Endothelial cell of umbilical vein (primary cell): ENCODE data around the gene NR6A1. TPM values are rescaled to one million over a fixed set of nuclear protein-coding genes. Genes with fewer than 3 reads are reported as not detected.

Source experiments
- BruUV-seq: library from RNA; stranded (reverse); fragments of 400-500 nt; replicated peaks from 2 replicates; lab custom pipeline; 2021; lab: Mats Ljungman, UMichigan
- CTCF ChIA-PET: fragments of 300-600, 350-600 bp; sonication (Branson Sonifier 250); formaldehyde crosslinking; loops from one replicate; lab custom pipeline; 2021; ENCODE audit warnings: antibody characterized with exemption, inconsistent platforms; lab: Charles Lee
- POLR2A ChIA-PET: fragments of 300-600, 350-600 bp; sonication (Branson Sonifier 250); formaldehyde crosslinking; loops from one replicate; lab custom pipeline; 2021; ENCODE audit warnings: antibody characterized with exemption, inconsistent platforms; lab: Charles Lee
- DNase-seq: peaks from one replicate; pipeline ENCODE4 v3.0.0-alpha.2; 2011; ENCODE audit warnings: low read depth, low spot score
- FAIRE-seq: peaks from 2 replicates; lab custom pipeline; 2011; peaks lifted over from hg19 to GRCh38; lab: Jason Lieb, UNC
- H2AFZ ChIP-seq: 2 replicates; pipeline ENCODE4 v1.6.0; 2012; ENCODE audit warnings: low read depth, low read length, control low read depth, inconsistent platforms
- H3K27ac ChIP-seq: 2 replicates; pipeline ENCODE4 v1.5.1; 2011; ENCODE audit warnings: low read depth, mild to moderate bottlenecking, control low read depth, low read length, moderate library complexity; ENCODE audit not compliant: insufficient read depth
- H3K27me3 ChIP-seq, 2 experiments: 2 replicates each; pipeline versions ENCODE4 v1.6.0 to v1.6.1; 2011; ENCODE audit warnings: low read length in 2 of 2, mixed read lengths in 1 of 2; ENCODE audit not compliant: control insufficient read depth in 2 of 2, insufficient read depth in 2 of 2
- H3K36me3 ChIP-seq, 2 experiments: 2 replicates in 1 of 2; 3 replicates in 1 of 2; pipeline ENCODE4 v1.5.1; 2011; ENCODE audit warnings: low read length in 2 of 2, mild to moderate bottlenecking in 1 of 2, moderate library complexity in 1 of 2; ENCODE audit not compliant: control insufficient read depth in 2 of 2, insufficient read depth in 2 of 2; ENCODE audit errors: extremely low read depth in 1 of 2
- H3K4me1 ChIP-seq: 3 replicates; pipeline ENCODE4 v1.5.1; 2011; ENCODE audit warnings: mild to moderate bottlenecking, low read length; ENCODE audit not compliant: control insufficient read depth, insufficient read depth; ENCODE audit errors: extremely low read depth
- H3K4me2 ChIP-seq: 2 replicates; pipeline ENCODE4 v1.6.1; 2011; ENCODE audit warnings: low read length, control low read depth, mixed read lengths; ENCODE audit not compliant: insufficient read depth
- H3K4me3 ChIP-seq, 3 experiments: fragments of 200-600 bp in 1 of 3; sonication (generic), shearing (Covaris generic) in 1 of 3; replicated peaks in 1 of 3; 2 replicates each; pipeline ENCODE4 v1.5.1; 2011 to 2016; ENCODE audit warnings: control low read depth in 3 of 3, low read length in 3 of 3, mild to moderate bottlenecking in 2 of 3, inconsistent platforms in 1 of 3, low read depth in 1 of 3, moderate library complexity in 1 of 3; ENCODE audit not compliant: insufficient read depth in 1 of 3
- H3K79me2 ChIP-seq: 2 replicates; pipeline ENCODE4 v1.6.0; 2012; ENCODE audit warnings: low read length, inconsistent platforms; ENCODE audit not compliant: control insufficient read depth, insufficient read depth
- H3K9ac ChIP-seq: replicated peaks from 2 replicates; pipeline ENCODE3; 2011; ENCODE audit warnings: low read length, control low read depth; ENCODE audit not compliant: insufficient read depth; ENCODE audit errors: extremely low read depth
- H3K9me1 ChIP-seq: replicated peaks from 3 replicates; pipeline ENCODE4 v1.6.0; 2011; ENCODE audit warnings: mild to moderate bottlenecking, low read length; ENCODE audit not compliant: control insufficient read depth, insufficient read depth; ENCODE audit errors: extremely low read depth
- H3K9me3 ChIP-seq: replicated peaks from 2 replicates; pipeline ENCODE4 v1.5.1; 2012; ENCODE audit warnings: low read length, inconsistent platforms; ENCODE audit not compliant: control insufficient read depth, insufficient read depth
- H4K20me1 ChIP-seq: replicated peaks from 2 replicates; pipeline ENCODE3; 2011; ENCODE audit warnings: mild to moderate bottlenecking, low read length; ENCODE audit not compliant: control insufficient read depth, insufficient read depth; ENCODE audit errors: extremely low read depth
- CTCF ChIP-seq, 2 donors: IDR thresholded peaks; 1 replicate in 1 of 2; 2 replicates in 1 of 2; pipeline ENCODE4 v1.5.1; 2011; ENCODE audit warnings: low read length in 2 of 2, mild to moderate bottlenecking in 2 of 2, moderate library complexity in 2 of 2, control low read depth in 1 of 2, inconsistent platforms in 1 of 2, low read depth in 1 of 2; ENCODE audit not compliant: insufficient read depth in 1 of 2; ENCODE audit errors: extremely low read depth in 1 of 2
- EZH2 ChIP-seq: IDR thresholded peaks from 2 replicates; pipeline ENCODE4 v1.6.1; 2012; ENCODE audit warnings: borderline replicate concordance, low read depth, mild to moderate bottlenecking, moderate library complexity, low read length, inconsistent platforms; ENCODE audit not compliant: severe bottlenecking
- FOS ChIP-seq: IDR thresholded peaks from 2 replicates; pipeline ENCODE4 v1.6.1; 2011; ENCODE audit warnings: mild to moderate bottlenecking, low read length, moderate library complexity, borderline replicate concordance; ENCODE audit not compliant: insufficient read depth
- GATA2 ChIP-seq: IDR thresholded peaks from 2 replicates; pipeline ENCODE4 v1.7.0; 2011; ENCODE audit warnings: low read depth, mild to moderate bottlenecking, moderate library complexity, mixed read lengths, low read length; ENCODE audit not compliant: insufficient read length, insufficient read depth
- JUN ChIP-seq: IDR thresholded peaks from 2 replicates; pipeline ENCODE4 v1.6.1; 2011; ENCODE audit warnings: borderline replicate concordance, low read depth; ENCODE audit not compliant: insufficient read length, insufficient read depth
- MAX ChIP-seq: IDR thresholded peaks from 2 replicates; pipeline ENCODE4 v1.6.1; 2011; ENCODE audit not compliant: insufficient read depth, insufficient read length
- MYC ChIP-seq: IDR thresholded peaks from one replicate; pipeline ENCODE4 v1.6.1; 2011; ENCODE audit warnings: mild to moderate bottlenecking, low read depth, low read length
- POLR2A ChIP-seq: IDR thresholded peaks from 2 replicates; pipeline ENCODE4 v1.6.1; 2012; ENCODE audit warnings: low read depth, mild to moderate bottlenecking, control low read depth, low read length
- POLR2AphosphoS5 ChIP-seq: IDR thresholded peaks from 2 replicates; pipeline ENCODE4 v1.6.1; 2012; ENCODE audit warnings: low read depth, mild to moderate bottlenecking, control low read depth, low read length, moderate library complexity; ENCODE audit not compliant: insufficient read depth
- dilution Hi-C: fragments of 300-500 bp; cut with MboI; formaldehyde crosslinking; loops from one replicate; pipeline ENCODE4 v1.15.0; 2019; ENCODE audit warnings: low sequenced_read_pairs; ENCODE audit not compliant: extremely low pct_ligation_motif_present
- intact Hi-C: fragments of 100-400 bp; cut with micrococcal nuclease; formaldehyde crosslinking; loops from one replicate; pipeline ENCODE4 v1.10.0; 2022
- polyA plus RNA-seq, 4 experiments: library from polyadenylated mRNA; depleted of rRNA in 3 of 4; stranded (reverse) in 3 of 4; unstranded in 1 of 4; fragments of >200 nt; gene quantifications; 2 replicates each; pipeline versions ENCODE4 v1.2.1 to v1.2.3, GENCODE V29; 2011 to 2012; ENCODE audit warnings: missing spikeins in 1 of 4
- total RNA-seq: library from RNA; stranded (reverse); gene quantifications from 2 replicates; pipeline ENCODE4 v1.2.3, GENCODE V29; 2021

NR6A1 gene
- total and polyA plus RNA-seq, 2 donors (not counting 3 experiments of a cell fraction or from before 2014, with no cell fraction given), result 0.17 to 1.2 TPM

GRCh38 chr9:124686918-124687317, 84.2 kb downstream of the NR6A1 start:
- no peaks in the 10 kb centered on the region for H4K20me1 ChIP-seq
- peaks cover 0 to 3% of the 10 kb centered on the region in 2 experiments for H3K36me3 ChIP-seq
- FAIRE-seq (no peak), DNase-seq (no peak)
- H3K9me3 ChIP-seq, result no peaks in the 10 kb centered on the region
- no peak overlapping the region for H2AFZ ChIP-seq
- CTCF ChIA-PET, result interaction anchor here (1.2 to 5.0 kb wide), 2 partner anchors 26 to 69 kb away, joined by 3 to 22 read pairs; no protein-coding TSS in a partner anchor
- no peak overlapping the region for H3K4me3 ChIP-seq
- no peaks in the 10 kb centered on the region for H3K4me1 ChIP-seq
- no peak for TF ChIP-seq CTCF (IDR thresholded peaks at IDR 0.05; ENCODE audit: extremely low read depth in 1 of 2, insufficient read depth in 1 of 2, low read depth in 1 of 2, low read length in 2 of 2)
- TF ChIP-seq JUN, result no peak
- H3K79me2 ChIP-seq, result no peaks in the 10 kb centered on the region
- no peaks in the 10 kb centered on the region for H3K27me3 ChIP-seq
- H3K9me1 ChIP-seq, result no peaks in the 10 kb centered on the region
- dilution Hi-C loops, result no loop called here
- no peak overlapping the region for H3K27ac ChIP-seq
- no peak overlapping the region for H3K4me2 ChIP-seq
- no TSS peak for BruUV-seq
- H3K9ac ChIP-seq, result no peak overlapping the region
- POLR2A ChIA-PET, result no interaction called here
- intact Hi-C loops, result no loop called here

GRCh38 chr9:124685217-124685616, 85.9 kb downstream of the NR6A1 start:
- Histone ChIP-seq H3K79me2 (peaks cover 4% of the 10 kb centered on the region), H3K9me1 (no peaks in the 10 kb centered on the region), H3K4me3 (no peak overlapping the region), H2AFZ (no peak overlapping the region), H3K4me1 (no peaks in the 10 kb centered on the region), H3K9me3 (no peaks in the 10 kb centered on the region), H4K20me1 (no peaks in the 10 kb centered on the region), H3K4me2 (no peak overlapping the region), H3K27me3 (no peaks in the 10 kb centered on the region), H3K27ac (no peak overlapping the region), H3K36me3 (no peaks in the 10 kb centered on the region), H3K9ac (no peak overlapping the region)
- BruUV-seq, result no TSS peak
- CTCF ChIA-PET, result interaction anchor here (1.0 to 1.5 kb wide), 3 partner anchors 10 to 26 kb away, joined by 3 to 5 read pairs (median 3); no protein-coding TSS in a partner anchor
- intact Hi-C loops (no loop called here), dilution Hi-C loops (no loop called here)
- POLR2A ChIA-PET, result no interaction called here
- DNase-seq (no peak), FAIRE-seq (no peak)
- TF ChIP-seq MYC (no peak), GATA2 (no peak), POLR2A (no peak), MAX (no peak), JUN (no peak), EZH2 (no peak), FOS (no peak), CTCF (IDR thresholded peaks at IDR 0.05; ENCODE audit: extremely low read depth in 1 of 2, insufficient read depth in 1 of 2, low read depth in 1 of 2, low read length in 2 of 2) (no peak), POLR2AphosphoS5 (no peak)
